Activated naive CD8-positive, alpha-beta T cell treated with anti-CD3 and anti-CD28 coated beads, Interleukin-2, amount 50 U/mL, for 24 hours (primary cell): Measurements from ENCODE around the gene SLMAP.
"Not testable (repeated sequence)": the region's sequence is repeated elsewhere in the genome, so short reads cannot be mapped to it uniquely, and the experiment has no call there.

Source experiments
- ATAC-seq: fragments of 150-1000 bp; cut with Tn5 transposase; one replicate; pipeline ENCODE4 v1.10.0; 2021
- DNase-seq: peaks from one replicate; pipeline ENCODE4 v3.0.0; 2021
- H3K27ac Mint-ChIP-seq: one replicate; pipeline ENCODE4 v1.8.0; 2021; ENCODE audit warnings: mild to moderate bottlenecking, mixed read lengths
- H3K27me3 Mint-ChIP-seq: one replicate; pipeline ENCODE4 v1.8.0; 2021; ENCODE audit warnings: mixed read lengths
- H3K36me3 Mint-ChIP-seq: one replicate; pipeline ENCODE4 v1.8.0; 2021; ENCODE audit warnings: low read depth, mixed read lengths
- H3K4me1 Mint-ChIP-seq: one replicate; pipeline ENCODE4 v1.8.0; 2021; ENCODE audit warnings: mixed read lengths
- H3K4me3 Mint-ChIP-seq: one replicate; pipeline ENCODE4 v1.8.0; 2021; ENCODE audit warnings: mild to moderate bottlenecking, moderate library complexity, mixed read lengths
- H3K9me3 Mint-ChIP-seq: one replicate; pipeline ENCODE4 v1.8.0; 2021; ENCODE audit warnings: mixed read lengths

SLMAP gene

GRCh38 chr3:57794951-57795350 is 38.8 kb downstream of the SLMAP start:
- ATAC-seq (no peak), DNase-seq (no peak)
- H3K9me3 Mint-ChIP-seq, result no peaks in the 10 kb centered on the region
- H3K4me1 Mint-ChIP-seq, result peaks cover 46% of the 10 kb centered on the region
- H3K27ac Mint-ChIP-seq, result no peak overlapping the region
- no peaks in the 10 kb centered on the region for H3K36me3 Mint-ChIP-seq
- H3K4me3 Mint-ChIP-seq, result no peak overlapping the region
- H3K27me3 Mint-ChIP-seq, result no peaks in the 10 kb centered on the region

- no peaks in the 10 kb centered on the region for H3K36me3 Mint-ChIP-seq
- ATAC-seq, result no peak
- no peak overlapping the region for H3K27ac Mint-ChIP-seq
- H3K4me3 Mint-ChIP-seq, result no peak overlapping the region
- no peaks in the 10 kb centered on the region for H3K9me3 Mint-ChIP-seq
- peaks cover 44% of the 10 kb centered on the region for H3K4me1 Mint-ChIP-seq
- no peaks in the 10 kb centered on the region for H3K27me3 Mint-ChIP-seq
- no peak for DNase-seq
Observed at GRCh38 chr3:57796261-57796660, 40.2 kb downstream of the SLMAP start.

GRCh38 chr3:57797701-57798487 is 41.8 kb downstream of the SLMAP start:
- no peaks in the 10 kb centered on the region for H3K36me3 Mint-ChIP-seq
- H3K9me3 Mint-ChIP-seq, result no peaks in the 10 kb centered on the region
- H3K27me3 Mint-ChIP-seq, result no peaks in the 10 kb centered on the region
- H3K4me3 Mint-ChIP-seq, result no peak overlapping the region
- DNase-seq (no peak), ATAC-seq (no peak)
- peaks cover 46% of the 10 kb centered on the region for H3K4me1 Mint-ChIP-seq
- H3K27ac Mint-ChIP-seq, result no peak overlapping the region

DNA sequence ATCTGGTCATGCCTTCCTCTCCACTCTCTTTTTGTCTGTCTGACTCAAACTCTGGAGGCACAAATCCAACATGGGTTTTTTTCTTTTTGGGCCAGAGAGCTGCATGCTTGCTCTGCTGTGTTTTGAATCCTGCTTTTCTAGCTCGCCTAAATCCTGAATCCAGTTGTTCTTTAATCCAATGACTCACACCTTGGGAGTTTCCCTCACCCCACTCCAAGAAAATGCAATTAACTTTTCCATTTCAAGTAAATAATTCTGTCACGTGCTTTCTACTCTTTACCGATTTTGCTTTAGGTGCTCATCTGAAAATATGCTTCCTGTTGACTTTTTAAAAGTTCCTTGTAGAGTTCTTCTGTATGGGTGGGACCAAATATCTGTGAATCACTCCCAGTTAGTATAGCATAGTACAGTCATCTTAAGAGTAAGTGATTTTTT is 47.6 kb downstream of the SLMAP start:
- no peaks in the 10 kb centered on the region for H3K27me3 Mint-ChIP-seq
- peak; percentile 73 for ATAC-seq
- peak overlapping the region; percentile 72 for H3K27ac Mint-ChIP-seq

DNA sequence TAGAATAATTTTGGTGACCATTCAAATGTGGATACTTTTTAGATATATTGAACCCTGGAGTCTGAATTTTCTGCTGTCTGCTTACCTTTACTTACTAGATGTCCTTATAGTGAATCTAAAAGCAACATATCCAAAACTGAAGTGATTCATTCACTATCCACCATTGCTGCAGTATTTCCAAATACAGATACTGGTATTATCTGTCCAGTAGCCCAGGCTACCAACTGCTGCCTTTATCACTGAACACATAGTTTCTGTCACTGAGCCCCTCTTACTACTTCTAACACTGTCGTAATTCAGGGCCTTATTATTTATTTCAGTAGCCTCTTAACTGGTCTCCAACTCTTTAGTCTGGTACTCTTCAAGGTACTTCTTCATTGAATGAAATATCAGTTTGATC is 49.2 kb downstream of the SLMAP start:
- H3K4me1 Mint-ChIP-seq, result peaks cover 62% of the 10 kb centered on the region
- H3K4me3 Mint-ChIP-seq, result no peak overlapping the region
- H3K27me3 Mint-ChIP-seq, result no peaks in the 10 kb centered on the region
- ATAC-seq, result no peak
- H3K9me3 Mint-ChIP-seq, result no peaks in the 10 kb centered on the region
- no peaks in the 10 kb centered on the region for H3K36me3 Mint-ChIP-seq
- H3K27ac Mint-ChIP-seq, result no peak overlapping the region
- no peak for DNase-seq

More for the DNA sequence above, 47.6 kb downstream of the SLMAP start:
- no peaks in the 10 kb centered on the region for H3K36me3 Mint-ChIP-seq
- peaks cover 63% of the 10 kb centered on the region for H3K4me1 Mint-ChIP-seq
- DNase-seq, result no peak
- no peaks in the 10 kb centered on the region for H3K9me3 Mint-ChIP-seq
- peak overlapping the region; percentile 1 for H3K4me3 Mint-ChIP-seq

- Mint-ChIP-seq H3K27ac (no peak overlapping the region), H3K4me3 (no peak overlapping the region), H3K4me1 (peaks cover 59% of the 10 kb centered on the region), H3K27me3 (no peaks in the 10 kb centered on the region), H3K36me3 (no peaks in the 10 kb centered on the region), H3K9me3 (no peaks in the 10 kb centered on the region)
- no peak for DNase-seq
- peak; percentile 91 for ATAC-seq
Observed at GRCh38 chr3:57805674-57806073, 49.6 kb downstream of the SLMAP start.

GRCh38 chr3:57806195-57806594 is 50.1 kb downstream of the SLMAP start:
- not testable (repeated sequence) for H3K27ac Mint-ChIP-seq, H3K4me3 Mint-ChIP-seq, H3K36me3 Mint-ChIP-seq, ATAC-seq, DNase-seq, H3K27me3 Mint-ChIP-seq, H3K9me3 Mint-ChIP-seq
- peaks cover 59% of the 10 kb centered on the region for H3K4me1 Mint-ChIP-seq

DNA sequence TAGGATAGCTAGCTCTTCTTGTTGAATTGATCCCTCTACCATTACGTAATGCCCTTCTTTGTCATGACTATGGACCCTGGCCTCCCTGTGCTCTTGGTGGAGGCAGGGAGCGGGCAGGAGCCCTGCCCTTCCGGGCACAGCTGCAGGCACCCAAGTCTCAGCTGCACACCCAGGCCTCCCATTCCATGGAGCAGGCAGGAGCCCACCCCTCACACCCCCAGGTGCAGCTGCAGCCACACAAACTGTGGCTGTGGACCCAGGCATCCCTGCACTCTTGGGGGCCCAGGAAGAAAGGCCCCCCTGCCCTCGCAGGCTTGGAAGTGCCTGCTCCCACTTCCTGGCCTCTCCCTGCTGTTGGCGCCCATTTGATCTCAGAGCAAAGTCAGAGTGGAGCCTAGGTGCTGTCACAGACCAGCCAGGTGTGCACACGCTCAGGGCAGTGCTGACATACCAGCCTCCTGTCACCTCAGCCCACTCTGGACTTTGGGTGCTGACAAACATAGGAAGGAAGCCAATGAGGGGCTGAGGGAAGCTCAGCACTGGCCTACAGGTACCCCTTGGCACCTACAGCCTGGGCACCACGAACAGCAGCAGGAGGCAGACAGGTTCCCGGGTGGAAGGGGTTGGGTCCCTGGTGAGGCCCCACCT is 53.0 kb downstream of the SLMAP start:
- no peak for ATAC-seq
- peaks cover 45% of the 10 kb centered on the region for H3K4me1 Mint-ChIP-seq
- DNase-seq, result no peak
- no peaks in the 10 kb centered on the region for H3K27me3 Mint-ChIP-seq
- no peak overlapping the region for H3K4me3 Mint-ChIP-seq
- no peak overlapping the region for H3K27ac Mint-ChIP-seq
- H3K36me3 Mint-ChIP-seq, result peaks cover 8% of the 10 kb centered on the region
- H3K9me3 Mint-ChIP-seq, result peaks cover 8% of the 10 kb centered on the region

DNA sequence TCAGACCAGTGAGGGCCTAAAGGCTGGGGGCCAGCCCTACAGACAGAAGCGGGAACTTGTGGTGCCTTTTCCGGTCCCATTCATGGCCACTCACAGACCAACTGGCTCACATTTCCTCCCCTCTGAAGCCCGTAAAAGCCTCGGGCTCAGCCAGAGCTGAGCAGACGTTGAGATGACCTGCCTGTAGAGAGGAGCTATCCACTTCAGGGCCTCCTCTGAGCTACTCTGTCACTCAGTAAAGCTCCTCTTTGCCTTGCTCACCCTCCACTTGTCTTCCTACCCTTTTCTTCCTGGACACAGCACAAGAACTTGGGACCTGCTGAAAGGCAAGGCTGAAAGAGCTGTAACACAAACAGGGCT is 53.5 kb downstream of the SLMAP start:
- H3K27me3 Mint-ChIP-seq, result no peaks in the 10 kb centered on the region
- H3K27ac Mint-ChIP-seq, result no peak overlapping the region
- DNase-seq, result no peak
- H3K4me1 Mint-ChIP-seq, result peaks cover 46% of the 10 kb centered on the region
- ATAC-seq, result no peak
- H3K36me3 Mint-ChIP-seq, result peaks cover 8% of the 10 kb centered on the region
- H3K4me3 Mint-ChIP-seq, result no peak overlapping the region
- H3K9me3 Mint-ChIP-seq, result peaks cover 8% of the 10 kb centered on the region

DNA sequence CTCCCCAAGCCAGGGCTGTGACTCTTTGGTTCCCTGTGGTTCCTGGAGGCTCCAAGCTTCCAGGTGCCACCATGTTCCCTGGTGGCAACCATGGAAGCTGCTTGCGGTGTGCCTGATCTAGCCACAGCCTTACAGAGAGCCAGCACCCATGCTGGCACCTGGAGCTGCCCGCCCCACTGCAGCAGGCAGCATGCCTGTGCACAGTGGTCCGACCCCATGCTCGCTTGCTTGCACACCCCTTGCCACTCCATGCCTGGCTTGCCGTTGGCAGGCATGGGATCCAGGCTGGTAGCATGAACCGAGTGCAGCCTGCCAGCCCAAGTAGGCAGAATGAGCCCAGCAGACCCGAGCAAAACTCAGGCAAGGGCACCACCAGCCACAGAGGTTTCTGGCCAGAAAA is 53.9 kb downstream of the SLMAP start:
- DNase-seq (no peak), ATAC-seq (no peak)
- Mint-ChIP-seq H3K27me3 (no peaks in the 10 kb centered on the region), H3K27ac (no peak overlapping the region), H3K4me1 (peaks cover 47% of the 10 kb centered on the region), H3K9me3 (peaks cover 8% of the 10 kb centered on the region), H3K4me3 (no peak overlapping the region), H3K36me3 (peaks cover 8% of the 10 kb centered on the region)

DNA sequence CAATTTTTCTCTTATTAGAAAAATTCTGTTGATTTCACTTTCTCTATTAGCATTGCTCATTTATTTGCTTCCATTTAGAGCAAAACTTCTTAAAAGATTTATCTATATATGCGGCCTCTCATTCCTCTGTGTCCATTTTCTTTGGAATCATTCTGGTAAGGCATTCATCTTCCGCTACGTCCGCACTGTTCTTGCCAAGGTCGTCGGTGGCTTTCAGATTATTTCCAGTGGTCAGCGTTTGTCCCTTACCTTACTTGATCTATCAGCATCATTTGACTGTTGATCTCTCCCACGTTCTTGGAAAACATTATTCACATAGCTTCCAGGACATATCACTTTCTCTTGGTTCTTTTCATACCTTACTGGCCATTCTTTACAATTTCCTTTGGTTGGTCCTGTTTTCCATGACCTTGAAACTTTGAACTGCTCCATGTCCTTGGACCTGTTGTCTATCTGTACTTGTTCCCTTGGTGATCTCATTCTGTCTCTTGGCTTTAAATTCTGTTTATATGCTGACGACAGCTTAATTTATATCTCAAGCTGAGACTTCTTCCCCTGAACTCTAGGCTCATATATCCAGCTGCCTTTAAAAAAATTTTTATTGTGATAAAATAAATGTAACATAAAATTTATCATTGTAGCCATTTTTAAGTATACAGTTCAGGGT is 54.5 kb downstream of the SLMAP start:
- Mint-ChIP-seq H3K4me1 (peaks cover 44% of the 10 kb centered on the region), H3K36me3 (peaks cover 8% of the 10 kb centered on the region), H3K9me3 (peaks cover 8% of the 10 kb centered on the region), H3K4me3 (no peak overlapping the region), H3K27ac (no peak overlapping the region), H3K27me3 (no peaks in the 10 kb centered on the region)
- DNase-seq, result no peak
- ATAC-seq, result no peak

DNA sequence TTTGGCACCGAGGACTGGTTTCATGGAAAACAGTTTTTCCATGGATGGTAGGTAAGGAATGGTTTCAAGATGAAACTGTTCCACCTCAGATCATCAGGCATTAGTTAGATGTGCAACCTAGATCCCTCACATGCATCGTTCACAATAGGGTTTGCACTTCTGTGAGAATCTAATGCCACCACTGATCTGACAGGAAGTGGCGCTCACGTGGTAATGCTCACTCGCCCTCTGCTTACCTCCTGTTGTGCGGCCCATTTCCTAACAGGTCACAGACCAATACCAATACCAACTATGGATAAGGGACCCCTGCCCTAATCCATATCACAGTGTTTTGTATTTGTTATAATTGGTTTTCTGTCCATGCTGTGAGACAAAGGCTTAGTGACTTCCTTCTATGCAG is 58.9 kb downstream of the SLMAP start:
- ATAC-seq, result peak; percentile 72
- peaks cover 8% of the 10 kb centered on the region for H3K36me3 Mint-ChIP-seq
- DNase-seq, result peak; percentile 20
- H3K27ac Mint-ChIP-seq, result peak overlapping the region; percentile 20
- no peaks in the 10 kb centered on the region for H3K27me3 Mint-ChIP-seq
- H3K4me1 Mint-ChIP-seq, result peaks cover 40% of the 10 kb centered on the region
- no peak overlapping the region for H3K4me3 Mint-ChIP-seq
- peaks cover 8% of the 10 kb centered on the region for H3K9me3 Mint-ChIP-seq

- Mint-ChIP-seq H3K36me3 (peaks cover 8% of the 10 kb centered on the region), H3K4me3 (no peak overlapping the region), H3K4me1 (peaks cover 40% of the 10 kb centered on the region), H3K27me3 (no peaks in the 10 kb centered on the region), H3K27ac (no peak overlapping the region), H3K9me3 (peaks cover 8% of the 10 kb centered on the region)
- no peak for ATAC-seq
- DNase-seq, result no peak
Observed at GRCh38 chr3:57816471-57817095, 60.5 kb downstream of the SLMAP start.

DNA sequence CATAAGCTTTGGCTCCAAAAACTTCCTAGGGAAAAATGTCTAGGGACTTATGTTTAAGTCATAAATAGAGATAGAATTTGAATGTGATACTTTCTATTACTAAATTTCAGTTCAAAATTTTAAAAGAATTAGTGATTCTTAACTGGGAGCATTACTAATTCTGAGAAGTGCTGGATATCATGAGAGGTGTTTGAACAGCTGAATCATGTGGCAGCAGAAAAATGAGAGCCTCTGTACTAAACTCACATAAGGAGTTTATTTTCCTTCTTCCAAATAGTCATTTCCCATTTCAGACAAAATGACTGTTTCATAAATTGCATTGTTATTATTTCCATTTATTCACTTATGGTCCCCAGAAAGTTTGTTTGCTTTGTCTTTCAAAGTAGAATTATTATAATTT is 62.7 kb downstream of the SLMAP start:
- ATAC-seq, result no peak
- Mint-ChIP-seq H3K4me1 (peaks cover 40% of the 10 kb centered on the region), H3K9me3 (no peaks in the 10 kb centered on the region), H3K27ac (no peak overlapping the region), H3K4me3 (no peak overlapping the region), H3K27me3 (no peaks in the 10 kb centered on the region), H3K36me3 (peaks cover 3% of the 10 kb centered on the region)
- DNase-seq, result no peak

DNA sequence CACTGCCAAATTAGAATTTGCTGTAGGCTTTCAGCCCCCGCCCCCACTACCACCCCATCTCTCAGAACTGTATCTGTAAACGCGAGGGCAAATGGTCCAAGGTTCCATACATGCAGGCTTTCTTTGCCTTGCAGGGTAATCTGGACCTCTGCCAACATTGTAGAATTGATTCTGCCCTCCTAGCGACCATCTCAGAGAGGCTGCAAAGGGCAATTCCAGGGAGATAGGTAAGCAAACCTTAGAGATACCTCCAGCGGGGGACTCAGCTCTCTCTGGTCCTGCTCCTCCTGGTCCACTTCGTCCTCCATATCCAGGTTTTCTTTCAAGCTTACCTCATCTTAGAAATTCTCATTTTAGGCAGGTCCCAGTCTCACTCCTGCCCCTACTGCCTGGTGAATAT is 64.4 kb downstream of the SLMAP start:
- H3K9me3 Mint-ChIP-seq, result no peaks in the 10 kb centered on the region
- no peak overlapping the region for H3K27ac Mint-ChIP-seq

More for the DNA sequence above, 64.4 kb downstream of the SLMAP start:
- DNase-seq (no peak), ATAC-seq (no peak)
- H3K4me3 Mint-ChIP-seq, result no peak overlapping the region
- H3K27me3 Mint-ChIP-seq, result no peaks in the 10 kb centered on the region
- H3K36me3 Mint-ChIP-seq, result peaks cover 3% of the 10 kb centered on the region
- peaks cover 29% of the 10 kb centered on the region for H3K4me1 Mint-ChIP-seq
